GM21367 (cell line): Measurements from ENCODE around the gene PMIS2.

ENCODE experiments used
- ATAC-seq: cut with Tn5 transposase; IDR thresholded peaks from one replicate; pipeline ENCODE4 v1.9.1; 2021; ENCODE audit not compliant: unreplicated experiment

PMIS2 gene

GRCh38 chr19:35628264-35628564, 42.2 kb downstream of the PMIS2 start:
- ATAC-seq: no peak

- peak; percentile 80 for ATAC-seq
Observed at GRCh38 chr19:35628565-35629331, 42.8 kb downstream of the PMIS2 start, which contains the start of gene RBM42. Gene RBM42 (plus strand): TSS chr19:35629036. CDS start chr19:35629154, 118 bp downstream.

GRCh38 chr19:35629332-35629633, 43.3 kb downstream of the PMIS2 start:
- no peak for ATAC-seq

- ATAC-seq: no peak
Observed at GRCh38 chr19:35633727-35634440, 47.9 kb downstream of the PMIS2 start.

- ATAC-seq: no peak
Observed at GRCh38 chr19:35636651-35637050, 50.7 kb downstream of the PMIS2 start.
